AG08396 (cell line): ENCODE data around the gene ANKRD13A.
"Not testable (repeated sequence)": the region's sequence is repeated elsewhere in the genome, so short reads cannot be mapped to it uniquely, and the experiment has no call there.

Experiments
- DNase-seq: peaks from one replicate; pipeline ENCODE4 v3.0.0; 2012; ENCODE audit warnings: low spot score, mixed read lengths

ANKRD13A gene

DNA sequence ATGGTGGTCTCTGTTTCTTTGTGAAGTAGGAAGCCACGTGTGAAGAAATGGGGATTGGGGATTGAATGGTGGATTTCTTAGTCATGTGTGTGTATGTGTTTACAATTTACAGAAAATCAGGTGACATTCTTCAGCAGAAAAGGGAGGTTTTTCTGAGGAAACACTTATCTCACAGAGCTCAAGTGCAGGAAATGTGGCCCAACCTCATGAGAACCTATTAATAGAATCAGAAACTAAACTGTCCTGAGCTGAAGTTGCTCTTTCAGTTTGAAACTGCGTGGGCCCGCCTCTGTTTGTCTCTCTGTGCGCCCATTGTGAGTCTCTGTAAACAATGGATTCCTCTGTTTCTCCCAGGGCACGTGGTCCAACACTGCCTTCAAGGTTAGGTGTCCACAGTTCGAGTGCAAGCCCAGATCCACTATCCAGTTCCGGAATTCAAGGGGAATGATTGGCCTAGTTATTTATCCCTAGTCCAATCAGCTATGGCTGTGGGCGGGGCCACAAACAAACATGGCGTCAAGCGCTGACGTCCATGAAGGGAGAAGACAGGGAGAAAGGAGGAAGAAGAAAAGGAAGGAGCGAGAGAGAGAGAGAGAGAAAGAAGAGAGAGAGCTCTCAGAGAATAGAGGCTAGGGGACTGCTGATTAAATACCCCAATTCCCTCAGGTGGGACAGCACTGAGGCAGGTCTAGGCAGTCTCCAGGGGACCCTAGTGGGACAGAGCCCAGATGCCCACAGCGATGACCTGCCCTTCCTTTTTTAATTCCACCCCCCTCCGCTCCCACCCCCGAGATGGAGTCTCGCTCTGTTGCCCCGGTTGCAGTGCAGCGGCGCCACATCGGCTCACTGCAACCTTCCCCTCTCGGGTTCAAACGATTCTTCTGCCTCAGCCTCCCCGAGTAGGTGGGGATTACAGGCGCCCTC is 80.5 kb downstream of the ANKRD13A start:
- DNase-seq = no peak

DNA sequence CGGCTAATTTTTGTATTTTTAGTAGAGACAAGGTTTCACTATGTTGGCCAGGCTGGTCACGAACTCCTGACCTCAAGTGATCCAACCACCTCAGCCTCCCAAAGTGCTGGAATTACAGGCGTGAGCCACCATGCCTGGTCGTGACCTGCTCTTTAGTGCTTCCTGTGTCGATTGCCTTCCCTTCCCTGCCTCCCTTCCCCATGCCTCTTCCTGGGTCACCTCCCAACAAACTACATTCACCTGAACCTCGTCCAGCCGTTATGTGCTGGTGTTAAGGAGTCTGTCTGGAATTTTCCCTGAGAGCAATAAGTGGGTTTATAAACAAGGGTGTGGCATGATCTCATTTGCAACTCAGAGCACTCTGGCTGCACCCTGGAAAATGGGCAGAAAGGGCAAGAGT is 81.2 kb downstream of the ANKRD13A start:
- no peak for DNase-seq

DNA sequence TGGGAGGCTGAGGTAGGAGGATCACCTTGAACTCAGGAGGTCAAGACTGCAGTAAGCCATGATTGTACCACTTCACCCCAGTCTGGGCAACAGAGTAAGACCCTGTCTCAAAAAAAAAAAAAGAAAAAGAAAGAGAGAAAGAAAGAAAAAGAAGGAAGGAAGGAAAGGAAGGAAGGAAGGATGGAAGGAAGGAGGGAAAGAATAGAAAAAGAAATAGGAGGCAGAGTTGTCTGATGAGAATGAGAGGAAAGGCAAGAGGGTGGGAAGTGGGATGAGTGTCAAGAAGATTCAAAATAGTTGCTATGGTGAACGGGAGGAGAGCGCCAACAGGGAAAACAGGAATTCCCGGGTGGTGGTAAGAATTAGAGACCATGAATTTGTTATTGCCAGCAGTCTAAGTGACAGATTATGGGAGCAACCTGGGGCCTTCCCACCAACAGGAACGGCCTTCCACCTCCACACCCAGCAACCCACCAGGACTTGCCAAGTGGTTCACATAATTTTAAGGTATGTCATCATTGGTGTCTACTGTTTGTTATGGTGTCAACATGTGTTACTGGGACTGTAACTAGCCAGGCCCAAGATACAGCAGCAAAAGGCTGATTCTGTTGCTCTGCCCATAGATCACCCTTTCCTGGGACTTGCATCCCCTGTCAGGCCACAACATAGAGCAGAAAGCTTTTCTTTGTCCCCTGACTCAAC is 85.2 kb downstream of the ANKRD13A start:
- DNase-seq = no peak

DNA sequence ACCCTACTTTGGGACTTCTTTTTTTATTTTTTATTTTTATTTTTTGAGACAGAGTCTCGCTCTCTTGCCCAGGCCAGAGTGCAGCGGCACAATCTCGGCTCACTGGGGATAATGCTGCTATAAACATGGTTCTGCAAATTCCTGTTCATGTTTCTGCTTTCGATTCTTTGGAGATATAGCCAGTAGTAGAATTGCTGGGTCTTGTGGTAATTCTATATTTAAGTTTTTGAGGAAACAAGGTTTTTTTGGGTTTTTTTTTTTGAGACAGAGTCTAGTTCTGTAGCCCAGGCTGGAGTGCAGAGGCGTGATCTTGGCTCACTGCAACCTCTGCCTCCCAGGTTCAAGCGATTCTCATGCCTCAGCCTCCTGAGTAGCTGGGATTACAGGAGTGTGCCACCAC is 89.0 kb downstream of the ANKRD13A start:
- DNase-seq = not testable (repeated sequence)

DNA sequence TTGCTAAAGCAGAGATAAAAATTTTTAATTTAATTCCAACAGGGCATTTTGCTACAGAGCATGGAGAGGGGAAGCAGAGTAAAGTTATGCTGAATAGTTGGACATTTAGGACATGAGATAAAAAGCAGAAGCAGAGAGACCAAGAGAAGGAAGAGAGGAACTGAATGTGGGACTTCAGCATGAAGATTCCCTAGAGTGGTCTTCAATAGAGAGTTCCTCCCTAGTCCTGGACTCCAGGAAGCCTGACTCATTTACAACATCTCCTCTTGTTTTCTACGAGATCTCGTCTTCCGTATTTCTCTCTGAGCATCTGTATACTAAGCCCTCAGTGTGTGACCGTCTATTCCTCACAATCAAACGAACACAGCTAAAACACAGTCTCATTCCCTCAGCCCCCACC is 89.7 kb downstream of the ANKRD13A start:
- DNase-seq = no peak
